PC-3 (cell line): ENCODE measurements around the gene SIPA1L3.

Experiments used
- EZH2 ChIP-seq: fragments of 300-600 bp; sonication (generic); IDR thresholded peaks from one replicate; pipeline ENCODE4 v1.6.1; 2017; ENCODE audit warnings: antibody characterized with exemption, mild to moderate bottlenecking, low read length; ENCODE audit not compliant: unreplicated experiment
- EZH2phosphoT487 ChIP-seq: fragments of 300-600 bp; sonication (generic); IDR thresholded peaks from 2 replicates; pipeline ENCODE4 v1.6.1; 2018; ENCODE audit warnings: mild to moderate bottlenecking, antibody characterized with exemption, low read length, borderline replicate concordance
- TF ChIP-seq, protein P1 (sequence below): fragments of 300-600 bp; sonication (generic); conservative IDR thresholded peaks from 2 replicates; pipeline ENCODE4 v1.5.1; 2017; ENCODE audit warnings: antibody characterized with exemption, low read depth, mild to moderate bottlenecking, low read length

DNA sequence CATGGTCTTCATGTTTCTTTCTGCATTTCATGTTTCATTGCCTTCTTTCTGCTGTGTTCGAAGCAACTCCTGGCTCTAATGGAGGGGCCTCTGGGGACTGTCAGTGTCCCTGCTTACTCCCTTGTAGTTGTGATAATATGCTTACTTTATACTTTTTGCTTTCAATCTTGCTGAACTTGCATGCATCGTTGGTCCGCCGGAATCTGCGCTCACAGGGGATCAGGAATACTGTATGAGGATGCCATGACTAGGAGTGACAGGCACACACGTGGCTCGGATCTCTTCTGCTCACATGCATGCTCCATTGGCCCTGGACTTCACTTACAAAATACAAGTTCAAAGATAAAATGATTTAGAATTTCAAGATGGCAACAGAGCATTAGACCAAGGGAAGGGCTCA, 108.8 kb downstream of the SIPA1L3 start:
- TF ChIP-seq, protein P1, sequence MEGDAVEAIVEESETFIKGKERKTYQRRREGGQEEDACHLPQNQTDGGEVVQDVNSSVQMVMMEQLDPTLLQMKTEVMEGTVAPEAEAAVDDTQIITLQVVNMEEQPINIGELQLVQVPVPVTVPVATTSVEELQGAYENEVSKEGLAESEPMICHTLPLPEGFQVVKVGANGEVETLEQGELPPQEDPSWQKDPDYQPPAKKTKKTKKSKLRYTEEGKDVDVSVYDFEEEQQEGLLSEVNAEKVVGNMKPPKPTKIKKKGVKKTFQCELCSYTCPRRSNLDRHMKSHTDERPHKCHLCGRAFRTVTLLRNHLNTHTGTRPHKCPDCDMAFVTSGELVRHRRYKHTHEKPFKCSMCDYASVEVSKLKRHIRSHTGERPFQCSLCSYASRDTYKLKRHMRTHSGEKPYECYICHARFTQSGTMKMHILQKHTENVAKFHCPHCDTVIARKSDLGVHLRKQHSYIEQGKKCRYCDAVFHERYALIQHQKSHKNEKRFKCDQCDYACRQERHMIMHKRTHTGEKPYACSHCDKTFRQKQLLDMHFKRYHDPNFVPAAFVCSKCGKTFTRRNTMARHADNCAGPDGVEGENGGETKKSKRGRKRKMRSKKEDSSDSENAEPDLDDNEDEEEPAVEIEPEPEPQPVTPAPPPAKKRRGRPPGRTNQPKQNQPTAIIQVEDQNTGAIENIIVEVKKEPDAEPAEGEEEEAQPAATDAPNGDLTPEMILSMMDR: no peak
- TF ChIP-seq EZH2phosphoT487 (no peak), EZH2 (no peak)
